IMR-90 (cell line): ENCODE data around the gene C11orf21.

Source experiments
- BHLHE40 ChIP-seq: fragments of 150-350 bp; IDR thresholded peaks from 2 replicates; pipeline ENCODE4 v1.6.1; 2016; ENCODE audit warnings: mild to moderate bottlenecking, low read depth, low read length
- CTCF ChIP-seq: conservative IDR thresholded peaks from 2 replicates; pipeline ENCODE4 v1.5.1; 2012; ENCODE audit warnings: mild to moderate bottlenecking, low read depth, low read length, improper control_type of control experiment
- MAFK ChIP-seq: IDR thresholded peaks from 2 replicates; pipeline ENCODE4 v1.6.1; 2012; ENCODE audit warnings: low read depth, low read length, improper control_type of control experiment
- RAD21 ChIP-seq: IDR thresholded peaks from 2 replicates; pipeline ENCODE4 v1.6.1; 2012; ENCODE audit warnings: low read length, improper control_type of control experiment
- RFX5 ChIP-seq: IDR thresholded peaks from 2 replicates; pipeline ENCODE4 v1.8.0; 2012; ENCODE audit warnings: low read depth, mild to moderate bottlenecking, low read length, moderate library complexity

DNA sequence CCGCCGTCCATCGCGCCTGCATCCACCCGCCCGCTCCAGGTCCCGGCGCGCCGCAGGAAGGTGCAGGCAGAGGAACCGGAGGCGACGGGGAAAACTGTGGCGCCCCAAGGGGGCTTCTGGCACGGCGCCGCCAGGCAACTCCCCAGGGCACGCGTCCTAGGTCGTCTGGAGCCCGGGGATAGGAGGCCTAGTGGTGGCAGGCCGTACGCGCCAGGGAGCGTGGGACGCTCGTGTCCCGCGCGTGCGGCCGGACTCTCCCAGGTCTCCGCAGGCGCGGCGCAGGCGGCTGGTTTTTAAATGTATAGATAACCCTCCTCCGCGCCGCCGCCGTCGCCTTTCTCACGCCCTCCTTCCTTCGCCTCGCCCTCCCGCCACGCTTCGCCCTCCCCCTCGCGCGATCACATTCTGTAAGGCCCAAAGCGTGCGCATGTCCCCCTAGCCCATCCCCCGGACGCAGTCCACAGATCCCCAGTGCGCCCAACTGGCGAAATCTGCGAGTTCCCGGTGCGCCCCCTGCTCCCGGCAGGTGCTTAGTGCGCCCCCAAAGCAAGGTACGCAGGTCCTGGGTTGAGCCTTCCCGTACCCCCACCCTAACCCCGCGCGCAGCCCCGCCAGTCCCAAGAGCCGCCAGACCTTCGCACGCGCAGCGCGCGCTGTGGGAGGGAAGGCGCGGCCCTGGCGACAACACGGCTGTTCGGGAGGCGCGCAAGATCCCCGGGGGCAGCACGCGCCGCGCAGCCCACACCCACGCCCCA lies 31.2 kb downstream of the C11orf21 start, which contains the start of gene ASCL2:
- TF ChIP-seq CTCF, result no peak
- TF ChIP-seq MAFK, result no peak
- TF ChIP-seq RAD21, result no peak
- no peak for TF ChIP-seq RFX5
- TF ChIP-seq BHLHE40, result no peak
